Hematopoietic multipotent progenitor cell treated with erythropoietin and hydrocortisone succinate and interleukin-3 and kit ligand, for 15 days (in vitro differentiated cells): Measurements from ENCODE around the gene SLC7A7.
"Not testable (repeated sequence)": the region's sequence is repeated elsewhere in the genome, so short reads cannot be mapped to it uniquely, and the experiment has no call there.

Experiments used
- DNase-seq: peaks from one replicate; pipeline ENCODE4 v3.0.0-alpha.2; 2015; ENCODE audit warnings: low spot score

SLC7A7 gene

GRCh38 chr14:22820731-22821130, 5.5 kb upstream of the SLC7A7 start:
- DNase-seq, result no peak

- no peak for DNase-seq
Observed at GRCh38 chr14:22819151-22819988, 4.1 kb upstream of the SLC7A7 start.

- no peak for DNase-seq
Observed at GRCh38 chr14:22814373-22814772, 862 bp downstream of the SLC7A7 start.

- DNase-seq, result no peak
Observed at GRCh38 chr14:22813145-22813544, 2.1 kb downstream of the SLC7A7 start.

- DNase-seq, result no peak
Observed at GRCh38 chr14:22812744-22813143, 2.5 kb downstream of the SLC7A7 start.

- DNase-seq, result no peak
Observed at GRCh38 chr14:22811722-22812121, 3.5 kb downstream of the SLC7A7 start.

GRCh38 chr14:22808388-22809209, 6.6 kb downstream of the SLC7A7 start:
- no peak for DNase-seq

GRCh38 chr14:22807432-22808087, 7.7 kb downstream of the SLC7A7 start:
- no peak for DNase-seq

- not testable (repeated sequence) for DNase-seq
Observed at GRCh38 chr14:22805235-22805634, 10.0 kb downstream of the SLC7A7 start.

GRCh38 chr14:22803687-22803974, 11.6 kb downstream of the SLC7A7 start:
- no peak for DNase-seq

- DNase-seq, result no peak
Observed at GRCh38 chr14:22802860-22803686, 12.2 kb downstream of the SLC7A7 start.

GRCh38 chr14:22801716-22802115, 13.5 kb downstream of the SLC7A7 start:
- DNase-seq, result no peak

- DNase-seq, result no peak
Observed at GRCh38 chr14:22800346-22800745, 14.9 kb downstream of the SLC7A7 start.

- no peak for DNase-seq
Observed at GRCh38 chr14:22798528-22798927, 16.7 kb downstream of the SLC7A7 start.

GRCh38 chr14:22797017-22797917, 18.0 kb downstream of the SLC7A7 start:
- no peak for DNase-seq

- DNase-seq, result no peak
Observed at GRCh38 chr14:22796087-22796707, 19.0 kb downstream of the SLC7A7 start.

- no peak for DNase-seq
Observed at GRCh38 chr14:22794551-22794951, 20.7 kb downstream of the SLC7A7 start.

- DNase-seq, result no peak
Observed at GRCh38 chr14:22793976-22794375, 21.3 kb downstream of the SLC7A7 start.

- not testable (repeated sequence) for DNase-seq
Observed at GRCh38 chr14:22793550-22793949, 21.7 kb downstream of the SLC7A7 start.

GRCh38 chr14:22792158-22792557, 23.1 kb downstream of the SLC7A7 start:
- no peak for DNase-seq
